ELR (cell line): ENCODE data around the gene ARCN1.

Experiments
- DNase-seq: peaks from one replicate; pipeline ENCODE4 v3.0.0-alpha.2; 2015; ENCODE audit warnings: low read depth

The ARCN1 gene

GRCh38 chr11:118639899-118640298 is 67.7 kb downstream of the ARCN1 start:
- DNase-seq = no peak

DNA sequence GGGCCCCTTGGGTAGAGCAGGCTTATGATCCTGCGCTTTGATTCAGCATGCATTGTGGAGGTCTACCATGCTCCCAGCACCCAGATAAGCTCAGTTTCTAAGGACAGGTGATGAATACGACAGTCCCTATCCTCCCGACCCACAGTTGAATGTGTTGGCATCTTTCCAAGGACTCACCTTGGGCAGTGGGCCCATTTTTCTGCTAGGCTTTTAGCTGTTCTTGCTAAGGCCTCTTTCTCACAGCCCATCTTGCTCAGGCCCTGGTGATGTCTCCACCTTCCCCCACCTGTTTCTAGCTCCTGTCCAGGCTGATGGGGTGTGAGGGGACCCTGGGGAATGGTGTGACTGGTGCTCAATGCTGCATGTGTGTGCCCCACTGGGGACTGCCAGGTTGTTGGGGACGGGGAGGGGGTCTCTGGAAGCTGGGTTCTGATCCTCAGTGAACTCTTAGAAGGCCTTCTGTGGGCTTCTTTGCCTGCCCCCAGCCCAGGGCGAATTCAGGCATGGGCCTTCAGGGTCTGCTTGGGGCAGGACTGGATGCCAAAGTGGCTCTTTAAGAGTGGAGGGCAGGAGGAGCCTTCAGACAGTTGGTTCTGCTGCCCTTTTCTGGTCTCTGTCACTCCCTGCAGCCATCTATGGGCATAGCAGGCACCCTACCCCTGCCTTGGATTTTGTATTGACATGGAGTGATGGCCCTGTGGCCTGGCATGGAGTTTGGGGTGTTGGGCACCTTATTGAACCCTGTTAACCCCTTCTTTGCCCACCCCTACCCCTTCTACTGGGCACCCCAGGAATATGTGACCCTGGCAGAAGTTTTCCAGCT is 68.3 kb downstream of the ARCN1 start:
- DNase-seq = no peak

DNA sequence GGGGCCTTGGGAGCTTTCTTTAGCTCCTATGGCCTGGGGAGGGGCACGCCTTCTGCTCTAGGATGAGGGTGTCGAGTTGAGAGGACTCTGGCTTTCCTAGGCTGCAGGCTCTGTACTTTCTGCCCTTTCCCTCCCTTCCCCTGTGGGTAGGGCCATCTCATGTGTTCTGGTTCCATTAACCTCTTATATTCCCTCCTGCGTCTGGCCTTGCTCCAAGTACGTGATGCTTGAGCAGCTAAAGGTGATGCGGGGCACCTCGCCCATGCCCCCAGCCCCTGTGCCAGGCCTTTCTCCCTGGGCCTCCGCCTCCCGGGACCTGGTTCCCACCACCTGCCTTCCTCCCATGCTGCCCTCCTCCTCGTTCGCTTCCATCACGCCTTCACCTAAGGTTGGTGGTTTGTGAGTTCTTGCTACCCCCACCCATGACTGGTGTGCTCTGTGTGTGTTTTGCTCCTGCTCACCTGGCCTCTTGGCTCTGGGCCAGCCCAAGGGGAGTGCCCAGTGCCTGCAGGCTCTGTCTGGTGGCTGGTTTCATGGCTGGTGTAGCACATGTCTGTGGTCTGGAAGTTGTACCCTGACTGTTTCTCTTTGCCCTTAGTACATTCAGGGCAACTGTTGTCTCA is 69.3 kb downstream of the ARCN1 start:
- no peak for DNase-seq

GRCh38 chr11:118643142-118643994 is 71.2 kb downstream of the ARCN1 start:
- no peak for DNase-seq

DNA sequence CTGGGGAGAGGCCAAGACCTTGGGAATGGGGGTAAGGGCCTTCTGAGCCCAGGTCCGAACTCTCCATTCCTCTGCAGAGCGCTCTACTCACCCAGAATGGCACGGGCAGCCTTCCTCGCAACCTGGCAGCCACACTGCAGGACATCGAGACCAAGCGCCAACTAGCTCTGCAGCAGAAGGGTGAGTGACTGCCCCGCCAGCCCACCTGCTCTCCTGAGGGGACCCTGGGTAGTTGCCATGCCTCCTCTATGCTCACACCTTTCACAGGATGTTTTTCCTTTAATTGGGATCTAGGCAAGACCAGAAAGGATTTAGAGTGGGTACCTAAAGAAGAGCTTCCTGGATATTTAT is 71.8 kb downstream of the ARCN1 start:
- DNase-seq = no peak

DNA sequence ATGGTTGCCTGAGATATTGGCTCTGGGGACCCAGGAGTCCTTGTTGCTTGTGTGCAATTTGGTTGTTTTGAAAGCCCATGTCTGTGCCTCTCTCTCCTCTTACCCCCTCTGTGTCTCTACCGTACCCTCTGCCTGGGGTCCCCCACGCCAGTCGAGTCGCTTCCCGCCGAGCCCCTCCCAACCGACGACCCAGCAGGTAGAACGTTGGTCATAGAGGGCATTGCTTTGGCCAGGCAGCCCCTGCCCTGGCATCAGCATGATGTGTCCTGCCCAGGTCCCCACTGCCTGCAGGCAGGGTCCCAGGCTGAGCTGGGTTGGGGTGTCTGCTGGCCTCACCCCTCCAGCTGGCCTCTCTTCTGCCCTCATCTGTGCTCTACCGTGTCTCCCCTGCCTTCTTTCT is 72.3 kb downstream of the ARCN1 start:
- no peak for DNase-seq

DNA sequence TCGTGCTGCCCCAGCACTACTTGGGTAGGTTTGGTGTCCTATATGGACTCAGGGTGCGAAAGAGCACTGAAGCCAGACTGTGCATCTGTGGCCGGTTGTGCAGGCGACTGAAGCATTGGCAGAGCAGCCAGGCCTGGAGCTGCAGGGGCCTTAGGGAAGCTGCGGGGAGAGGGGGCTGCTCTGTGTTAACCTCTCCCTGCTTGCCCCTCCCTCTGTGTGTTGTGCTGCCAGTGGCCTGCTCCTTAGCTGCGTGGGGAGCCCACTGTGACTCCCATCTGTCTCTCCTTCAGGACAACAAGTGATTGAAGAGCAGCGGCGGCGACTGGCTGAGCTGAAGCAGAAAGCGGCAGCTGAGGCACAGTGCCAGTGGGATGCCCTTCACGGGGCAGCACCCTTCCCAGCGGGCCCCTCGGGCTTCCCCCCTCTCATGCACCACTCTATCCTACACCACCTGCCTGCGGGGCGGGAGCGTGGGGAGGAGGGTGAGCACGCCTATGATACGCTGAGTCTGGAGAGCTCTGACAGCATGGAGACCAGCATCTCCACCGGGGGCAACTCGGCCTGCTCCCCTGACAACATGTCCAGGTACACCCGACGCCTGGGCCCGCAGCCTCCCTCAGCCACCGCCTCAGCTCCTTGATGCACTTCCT is 73.0 kb downstream of the ARCN1 start:
- no peak for DNase-seq

DNA sequence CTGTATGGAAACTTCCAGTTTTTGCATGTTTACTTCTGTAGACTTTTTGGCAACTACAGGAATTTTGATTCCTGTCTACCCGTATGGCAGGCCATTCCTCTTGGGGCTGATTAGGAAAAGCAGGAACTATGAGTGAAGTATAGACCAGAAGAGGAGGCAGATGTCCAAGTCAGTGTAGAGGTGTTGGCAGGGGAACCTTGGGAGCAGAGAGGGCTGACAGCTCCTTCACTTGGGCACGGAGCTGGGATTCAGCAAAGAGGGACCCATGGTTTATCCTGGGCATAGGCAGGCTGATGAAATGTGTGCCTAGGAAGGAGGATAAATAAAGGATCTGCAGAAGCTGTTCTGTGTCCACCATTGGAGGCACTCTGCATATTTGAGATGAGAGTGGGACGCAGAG is 74.2 kb downstream of the ARCN1 start:
- DNase-seq = no peak

DNA sequence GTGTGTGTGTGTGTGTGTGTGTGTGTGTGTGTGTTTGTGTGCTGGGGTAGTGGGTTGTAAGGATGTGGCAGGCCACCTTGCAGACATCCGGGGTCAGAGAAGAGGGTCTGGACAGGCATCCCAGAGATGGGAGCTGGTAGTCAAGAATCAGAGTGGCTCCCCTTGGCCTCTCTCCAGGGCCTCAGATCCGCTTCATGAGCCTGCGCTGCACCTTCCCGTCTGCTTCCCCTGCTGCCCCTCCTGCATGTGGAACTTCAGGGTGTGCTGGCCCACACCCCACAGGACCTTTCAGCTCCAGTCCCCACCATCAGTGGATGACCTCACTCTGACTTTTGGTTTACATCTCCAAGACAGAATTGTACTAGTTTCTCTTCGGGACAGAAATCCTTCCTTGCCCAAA is 76.1 kb downstream of the ARCN1 start:
- DNase-seq = no peak

DNA sequence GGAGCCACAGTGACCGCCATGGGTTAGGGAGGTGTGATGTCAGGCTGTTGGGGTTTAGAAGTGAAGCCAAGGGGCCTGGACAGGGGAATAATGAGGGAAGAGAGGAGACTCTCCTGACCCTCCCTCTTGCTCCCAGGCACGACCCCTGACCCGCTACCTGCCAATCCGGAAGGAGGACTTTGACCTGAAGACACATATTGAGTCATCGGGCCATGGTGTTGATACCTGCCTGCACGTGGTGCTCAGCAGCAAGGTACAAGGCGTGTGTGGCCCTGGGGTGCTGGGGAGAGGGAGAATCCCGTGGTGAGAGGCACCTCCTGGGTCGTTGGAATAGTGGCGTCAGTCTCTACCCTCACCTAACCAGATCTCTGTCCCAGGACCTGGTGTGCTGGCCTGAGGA is 77.7 kb downstream of the ARCN1 start:
- no peak for DNase-seq

GRCh38 chr11:118650366-118650765 is 78.2 kb downstream of the ARCN1 start:
- no peak for DNase-seq

DNA sequence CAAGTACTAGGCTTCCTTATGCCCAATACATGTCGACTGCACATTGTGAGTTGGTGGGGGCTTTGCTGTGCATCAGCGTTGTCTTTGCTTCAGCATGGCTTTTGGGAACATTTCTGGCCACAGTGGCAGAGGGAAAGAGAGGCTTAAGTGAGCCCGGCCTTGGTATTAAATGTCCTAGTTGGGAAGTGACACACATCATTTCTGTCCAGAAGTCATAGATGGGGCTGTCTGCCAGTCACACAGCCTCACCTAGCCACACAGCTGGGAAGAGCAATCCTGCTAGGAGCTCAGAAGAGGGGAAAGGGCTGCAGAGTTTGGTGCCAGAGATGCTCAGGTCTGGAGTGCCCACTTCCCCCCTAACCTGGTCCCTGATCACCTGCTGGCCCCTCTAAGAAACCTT is 79.6 kb downstream of the ARCN1 start:
- no peak for DNase-seq
